Measurements from ENCODE around the gene PSTPIP2.

The PSTPIP2 gene

DNA sequence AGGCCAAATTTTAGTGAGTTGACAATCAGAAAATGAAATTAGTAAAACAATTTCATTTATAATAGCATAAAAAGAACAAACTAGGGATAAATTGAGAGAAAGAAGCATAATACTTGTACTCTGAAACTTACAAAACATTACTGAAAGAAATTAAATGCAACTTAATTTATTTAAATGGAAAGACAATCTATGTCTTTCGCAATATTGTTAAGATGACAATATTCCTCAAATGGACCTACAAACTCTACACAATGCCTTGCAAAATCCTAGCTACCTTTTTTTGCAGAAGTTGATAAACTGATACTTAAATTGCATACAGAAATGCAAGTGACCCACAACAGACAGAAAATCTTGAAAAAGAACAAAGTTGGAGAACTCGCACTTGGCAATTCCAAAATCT lies 114.0 kb downstream of the PSTPIP2 start:
- no peak for TF ChIP-seq POLR2AphosphoS5 (IDR thresholded peaks at IDR 0.05; ENCODE audit: low read depth, low read length)
- TF ChIP-seq TAF1 (IDR thresholded peaks at IDR 0.05; ENCODE audit: borderline replicate concordance, insufficient read depth, low read length): no peak
- no peak for TF ChIP-seq SIN3A (IDR thresholded peaks at IDR 0.05; ENCODE audit: borderline replicate concordance, insufficient read depth, low read length)
- TF ChIP-seq FOXP2 (optimal IDR thresholded peaks at IDR 0.05; ENCODE audit: borderline replicate concordance, extremely low read depth, extremely low read length, insufficient read depth): no peak
- TF ChIP-seq REST (IDR thresholded peaks at IDR 0.05; ENCODE audit: insufficient read depth in 1 of 2, low read depth in 2 of 2, low read length in 2 of 2): no peak

DNA sequence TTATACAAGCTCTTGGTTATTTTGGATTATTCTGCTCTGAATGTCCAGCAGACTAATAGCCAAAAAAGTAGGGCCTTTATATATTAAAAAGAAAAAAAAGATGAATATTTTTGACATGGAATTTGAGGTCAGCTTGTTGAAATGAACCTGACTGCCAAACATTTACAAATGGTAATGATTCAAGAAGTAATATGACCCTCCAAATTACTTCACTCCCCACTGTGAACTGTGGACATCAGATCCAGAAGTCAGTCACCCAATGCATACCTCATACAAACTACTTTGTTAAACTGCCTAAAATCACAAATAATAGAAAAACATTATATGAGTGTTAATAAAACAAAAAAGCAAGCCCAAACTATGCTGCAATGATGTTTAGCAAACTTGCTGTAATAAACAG lies 115.0 kb downstream of the PSTPIP2 start:
- TF ChIP-seq SIN3A (IDR thresholded peaks at IDR 0.05; ENCODE audit: borderline replicate concordance, insufficient read depth, low read length) (no peak), POLR2AphosphoS5 (IDR thresholded peaks at IDR 0.05; ENCODE audit: low read depth, low read length) (no peak), REST (IDR thresholded peaks at IDR 0.05; ENCODE audit: insufficient read depth in 1 of 2, low read depth in 2 of 2, low read length in 2 of 2) (no peak)

DNA sequence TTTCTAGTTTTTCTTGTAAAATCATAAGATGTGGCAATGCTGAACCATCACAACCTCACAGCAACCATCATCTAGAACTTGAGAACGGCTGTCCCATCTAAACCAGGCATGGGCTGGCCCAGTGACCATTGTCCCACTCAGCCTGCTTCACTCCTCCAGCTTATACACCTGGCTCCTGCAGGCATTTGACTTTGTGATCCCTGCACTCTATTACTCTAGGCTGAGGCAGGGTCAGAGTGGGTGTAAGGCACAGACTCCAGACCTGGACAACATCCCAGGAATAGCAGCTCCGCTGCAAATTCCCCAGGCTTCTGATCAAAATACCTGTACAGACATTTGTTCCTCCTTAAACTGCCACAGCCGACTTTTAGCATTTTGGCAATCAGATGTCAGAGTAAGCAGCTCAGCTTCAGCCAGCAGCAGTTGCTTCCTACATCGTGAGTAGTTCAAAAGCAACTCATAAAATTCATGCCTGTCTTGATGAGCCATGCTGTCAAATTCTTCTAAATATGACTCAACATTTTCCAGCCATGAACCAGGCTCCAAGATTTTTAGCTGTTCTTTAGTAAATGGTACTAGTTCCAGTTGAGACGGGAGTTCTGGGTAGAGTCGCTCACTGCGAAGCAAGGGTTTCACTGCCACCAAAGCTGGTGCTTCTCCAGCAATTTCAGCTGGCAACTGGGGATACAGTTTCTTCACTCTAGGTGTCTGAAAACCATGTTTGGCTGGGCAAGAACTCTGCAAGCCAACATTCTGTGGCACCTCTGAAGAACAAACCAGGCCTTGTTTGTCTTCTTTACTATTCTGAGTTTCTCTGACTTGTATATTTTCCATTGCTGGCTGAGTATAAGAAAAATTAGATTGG lies 117.8 kb downstream of the PSTPIP2 start:
- TF ChIP-seq TAF1 (IDR thresholded peaks at IDR 0.05; ENCODE audit: borderline replicate concordance, insufficient read depth, low read length): no peak
- no peak for TF ChIP-seq FOXP2 (optimal IDR thresholded peaks at IDR 0.05; ENCODE audit: borderline replicate concordance, extremely low read depth, extremely low read length, insufficient read depth)
- no peak for TF ChIP-seq REST (IDR thresholded peaks at IDR 0.05; ENCODE audit: insufficient read depth in 1 of 2, low read depth in 2 of 2, low read length in 2 of 2)
- no peak for TF ChIP-seq SIN3A (IDR thresholded peaks at IDR 0.05; ENCODE audit: borderline replicate concordance, insufficient read depth, low read length)
- no peak for TF ChIP-seq POLR2AphosphoS5 (IDR thresholded peaks at IDR 0.05; ENCODE audit: low read depth, low read length)

DNA sequence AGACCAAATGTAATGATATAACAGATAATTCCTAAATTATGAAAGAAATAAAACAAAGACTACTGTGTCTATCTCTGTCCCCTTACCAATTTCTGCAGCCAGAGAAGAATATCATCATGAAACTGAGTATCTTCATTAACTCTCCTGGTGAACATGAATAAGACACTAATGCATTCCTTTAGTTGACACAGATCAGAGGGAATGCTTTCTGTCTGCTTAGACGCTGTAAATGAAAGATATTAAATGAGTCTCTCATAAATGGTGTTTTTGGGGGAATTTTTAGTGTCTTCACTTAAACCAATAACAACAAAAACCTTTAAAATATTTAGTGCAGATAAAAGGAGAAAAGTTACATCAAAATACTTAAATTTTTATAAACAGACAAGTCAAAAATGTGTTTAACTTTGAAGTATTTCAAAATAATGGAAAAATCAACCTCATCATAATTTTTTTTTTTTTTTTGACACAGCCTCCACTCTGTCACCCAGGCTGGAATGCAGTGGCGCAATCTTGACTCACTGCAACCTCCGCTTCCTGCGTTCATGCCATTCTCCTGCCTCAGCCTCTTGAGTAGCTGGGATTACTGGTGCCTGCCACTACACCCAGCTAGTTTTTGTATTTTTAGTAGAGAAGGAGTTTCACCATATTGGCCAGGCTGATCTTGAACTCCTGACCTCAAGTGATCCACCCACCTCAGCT lies 120.9 kb downstream of the PSTPIP2 start:
- no peak for TF ChIP-seq REST (IDR thresholded peaks at IDR 0.05; ENCODE audit: insufficient read depth in 1 of 2, low read depth in 2 of 2, low read length in 2 of 2)
- no peak for TF ChIP-seq TAF1 (IDR thresholded peaks at IDR 0.05; ENCODE audit: borderline replicate concordance, insufficient read depth, low read length)
- no peak for TF ChIP-seq SIN3A (IDR thresholded peaks at IDR 0.05; ENCODE audit: borderline replicate concordance, insufficient read depth, low read length)
- no peak for TF ChIP-seq FOXP2 (optimal IDR thresholded peaks at IDR 0.05; ENCODE audit: borderline replicate concordance, extremely low read depth, extremely low read length, insufficient read depth)
- no peak for TF ChIP-seq POLR2AphosphoS5 (IDR thresholded peaks at IDR 0.05; ENCODE audit: low read depth, low read length)
